Measurements from ENCODE around the gene RUNX1. TPM values are rescaled to one million over a fixed set of nuclear protein-coding genes. Genes with fewer than 3 reads are reported as not detected.

The RUNX1 gene
- total and polyA plus RNA-seq, 2 of the 13 experiments (the other 11 are each of a cell fraction or from before 2014, with no cell fraction given), result 5.4 to 6.4 TPM

DNA sequence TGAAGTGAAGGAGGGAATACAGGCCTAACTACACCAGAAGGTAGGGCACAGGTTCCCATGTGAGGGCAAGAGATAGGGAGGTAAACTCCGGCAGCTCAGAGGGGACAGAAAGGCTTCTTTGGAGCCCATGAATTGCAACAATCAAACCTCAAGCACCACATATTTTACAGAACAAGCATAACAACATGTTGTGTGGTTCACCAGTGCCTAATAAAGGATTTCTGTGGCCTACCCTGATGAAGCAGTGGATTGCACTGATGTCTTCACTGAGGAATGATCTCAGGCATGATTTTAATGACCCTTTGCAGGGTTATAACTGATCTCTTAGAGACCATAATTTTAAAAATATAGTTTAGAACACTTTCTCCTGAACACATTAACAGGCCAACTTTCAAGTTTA lies 77.4 kb downstream of the RUNX1 start:
- H4K20me1 ChIP-seq (ENCODE audit: insufficient read depth, low read length), result no peaks in the 10 kb centered on the region
- H3K79me2 ChIP-seq (ENCODE audit: insufficient read depth, low read length), result no peaks in the 10 kb centered on the region
- intact Hi-C loops (cut with micrococcal nuclease; ENCODE audit: unreplicated experiment) (no loop called here), in situ Hi-C loops (cut with HindIII; ENCODE audit: extremely low pct_ligation_motif_present, low pct_unique_long_range_greater_than_20kb) (no loop called here)
- DNase-seq (ENCODE audit: low spot score), result no peak
- H3K27me3 ChIP-seq (ENCODE audit: control insufficient read depth in 1 of 2, insufficient read depth in 2 of 2, low read length in 2 of 2), result no peaks in the 10 kb centered on the region; a peak in 1 of 5 replicates
- H3K9me3 ChIP-seq (ENCODE audit: low read length), result no peaks in the 10 kb centered on the region
- no peak overlapping the region for H3K9ac ChIP-seq (ENCODE audit: insufficient read depth, low read depth, low read length)
- 100% methylated on average over 1 of the region's 1 CpG for WGBS (ENCODE audit: low lambda C conversion rate)
- ATAC-seq, result no peak
- H2AFZ ChIP-seq (ENCODE audit: low read length), result no peak overlapping the region
- no TSS peak for BruUV-seq (replicated peaks)
- no peak for FAIRE-seq
- H3K36me3 ChIP-seq (replicated peaks in 1 of 2; ENCODE audit: control insufficient read depth in 1 of 2, insufficient read depth in 2 of 2, low read length in 2 of 2), result no peaks in the 10 kb centered on the region
- H3K4me2 ChIP-seq (ENCODE audit: low read depth, low read length), result no peak overlapping the region
- no peak overlapping the region for H3K4me3 ChIP-seq (replicated peaks in 1 of 3; ENCODE audit: insufficient read depth in 1 of 3, low read depth in 2 of 3, low read length in 3 of 3)
- ChIA-PET CTCF (ENCODE audit: low intra/inter-chr PET ratio, low total read pairs) (no interaction called here), POLR2A (no interaction called here)
- peaks cover 52% of the 10 kb centered on the region for H3K4me1 ChIP-seq (ENCODE audit: insufficient read depth, low read length)
- TF ChIP-seq PHF8 (CRISPR knock-in tag; IDR thresholded peaks at IDR 0.05) (no peak), SNAPC2 (CRISPR knock-in tag; IDR thresholded peaks at IDR 0.05) (no peak), RBM39 (IDR thresholded peaks at IDR 0.05; ENCODE audit: low read depth, low read length, poor library complexity, severe bottlenecking) (no peak), THYN1 (CRISPR knock-in tag; IDR thresholded peaks at IDR 0.05; ENCODE audit: borderline replicate concordance, low read depth) (no peak), ZNF747 (CRISPR knock-in tag; IDR thresholded peaks at IDR 0.05; ENCODE audit: borderline replicate concordance) (no peak)
- no peak overlapping the region for H3K27ac ChIP-seq (ENCODE audit: extremely low read length, insufficient read depth, low read length)

GRCh38 chr21:34970566-34970965 lies 78.5 kb downstream of the RUNX1 start:
- intact Hi-C loops (cut with micrococcal nuclease; ENCODE audit: unreplicated experiment), result no loop called here
- Histone ChIP-seq H3K4me3 (replicated peaks in 1 of 3; ENCODE audit: insufficient read depth in 1 of 3, low read depth in 2 of 3, low read length in 3 of 3) (no peak overlapping the region), H3K4me1 (ENCODE audit: insufficient read depth, low read length) (peaks cover 56% of the 10 kb centered on the region), H2AFZ (ENCODE audit: low read length) (no peak overlapping the region), H4K20me1 (ENCODE audit: insufficient read depth, low read length) (no peaks in the 10 kb centered on the region), H3K79me2 (ENCODE audit: insufficient read depth, low read length) (no peaks in the 10 kb centered on the region), H3K27ac (ENCODE audit: extremely low read length, insufficient read depth, low read length) (no peak overlapping the region), H3K9ac (ENCODE audit: insufficient read depth, low read depth, low read length) (no peak overlapping the region), H3K27me3 (ENCODE audit: control insufficient read depth in 1 of 2, insufficient read depth in 2 of 2, low read length in 2 of 2) (no peaks in the 10 kb centered on the region; a peak in 1 of 5 replicates), H3K9me3 (ENCODE audit: low read length) (no peaks in the 10 kb centered on the region), H3K36me3 (replicated peaks in 1 of 2; ENCODE audit: control insufficient read depth in 1 of 2, insufficient read depth in 2 of 2, low read length in 2 of 2) (no peaks in the 10 kb centered on the region), H3K4me2 (ENCODE audit: low read depth, low read length) (no peak overlapping the region)
- WGBS (ENCODE audit: low lambda C conversion rate), result 62% methylated on average over 4 of the region's 4 CpGs
- no TSS peak for BruUV-seq (replicated peaks)
- DNase-seq (ENCODE audit: low spot score) (no peak), FAIRE-seq (no peak), ATAC-seq (no peak)
- CTCF ChIA-PET (ENCODE audit: low intra/inter-chr PET ratio, low total read pairs), result no interaction called here
- POLR2A ChIA-PET, result no interaction called here
- in situ Hi-C loops (cut with HindIII; ENCODE audit: extremely low pct_ligation_motif_present, low pct_unique_long_range_greater_than_20kb), result no loop called here
- TF ChIP-seq, protein P1, sequence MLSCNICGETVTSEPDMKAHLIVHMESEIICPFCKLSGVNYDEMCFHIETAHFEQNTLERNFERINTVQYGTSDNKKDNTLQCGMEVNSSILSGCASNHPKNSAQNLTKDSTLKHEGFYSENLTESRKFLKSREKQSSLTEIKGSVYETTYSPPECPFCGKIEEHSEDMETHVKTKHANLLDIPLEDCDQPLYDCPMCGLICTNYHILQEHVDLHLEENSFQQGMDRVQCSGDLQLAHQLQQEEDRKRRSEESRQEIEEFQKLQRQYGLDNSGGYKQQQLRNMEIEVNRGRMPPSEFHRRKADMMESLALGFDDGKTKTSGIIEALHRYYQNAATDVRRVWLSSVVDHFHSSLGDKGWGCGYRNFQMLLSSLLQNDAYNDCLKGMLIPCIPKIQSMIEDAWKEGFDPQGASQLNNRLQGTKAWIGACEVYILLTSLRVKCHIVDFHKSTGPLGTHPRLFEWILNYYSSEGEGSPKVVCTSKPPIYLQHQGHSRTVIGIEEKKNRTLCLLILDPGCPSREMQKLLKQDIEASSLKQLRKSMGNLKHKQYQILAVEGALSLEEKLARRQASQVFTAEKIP (CRISPR knock-in tag; IDR thresholded peaks at IDR 0.05; ENCODE audit: borderline replicate concordance), result no peak
- no peak for TF ChIP-seq ZNF430 (CRISPR knock-in tag; IDR thresholded peaks at IDR 0.05)
- TF ChIP-seq ZNF747 (CRISPR knock-in tag; IDR thresholded peaks at IDR 0.05; ENCODE audit: borderline replicate concordance), result no peak
- no peak for TF ChIP-seq NKX3-1 (CRISPR knock-in tag; IDR thresholded peaks at IDR 0.05)
- TF ChIP-seq, protein P2, sequence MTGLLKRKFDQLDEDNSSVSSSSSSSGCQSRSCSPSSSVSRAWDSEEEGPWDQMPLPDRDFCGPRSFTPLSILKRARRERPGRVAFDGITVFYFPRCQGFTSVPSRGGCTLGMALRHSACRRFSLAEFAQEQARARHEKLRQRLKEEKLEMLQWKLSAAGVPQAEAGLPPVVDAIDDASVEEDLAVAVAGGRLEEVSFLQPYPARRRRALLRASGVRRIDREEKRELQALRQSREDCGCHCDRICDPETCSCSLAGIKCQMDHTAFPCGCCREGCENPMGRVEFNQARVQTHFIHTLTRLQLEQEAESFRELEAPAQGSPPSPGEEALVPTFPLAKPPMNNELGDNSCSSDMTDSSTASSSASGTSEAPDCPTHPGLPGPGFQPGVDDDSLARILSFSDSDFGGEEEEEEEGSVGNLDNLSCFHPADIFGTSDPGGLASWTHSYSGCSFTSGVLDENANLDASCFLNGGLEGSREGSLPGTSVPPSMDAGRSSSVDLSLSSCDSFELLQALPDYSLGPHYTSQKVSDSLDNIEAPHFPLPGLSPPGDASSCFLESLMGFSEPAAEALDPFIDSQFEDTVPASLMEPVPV (CRISPR knock-in tag; IDR thresholded peaks at IDR 0.05), result no peak
- no peak for TF ChIP-seq ZNF75D (CRISPR knock-in tag; IDR thresholded peaks at IDR 0.05; ENCODE audit: borderline replicate concordance)
- no peak for TF ChIP-seq NR2F1 (CRISPR knock-in tag; IDR thresholded peaks at IDR 0.05)
- no peak for TF ChIP-seq RBFOX2 (IDR thresholded peaks at IDR 0.05; ENCODE audit: low read depth, low read length)
- no peak for TF ChIP-seq MEIS2 (CRISPR knock-in tag; IDR thresholded peaks at IDR 0.05)
- no peak for TF ChIP-seq RARG (CRISPR knock-in tag; IDR thresholded peaks at IDR 0.05; ENCODE audit: low read depth)
- no peak for TF ChIP-seq ZNF513 (CRISPR knock-in tag; conservative IDR thresholded peaks at IDR 0.05)

Measured in HepG2 (cell line).